Measurements from ENCODE around the gene PLSCR3.

PLSCR3 gene

GRCh38 chr17:7426896-7427489 lies 32.7 kb upstream of the PLSCR3 start:
- DNase-seq: no peak

- no peak for DNase-seq
Observed at GRCh38 chr17:7426203-7426863, 32.0 kb upstream of the PLSCR3 start.

GRCh38 chr17:7425756-7426155 lies 31.4 kb upstream of the PLSCR3 start:
- no peak for DNase-seq

GRCh38 chr17:7425316-7425715 lies 31.0 kb upstream of the PLSCR3 start, which contains the start of gene SPEM2:
Gene SPEM2 (plus strand): TSS chr17:7425616. CDS start chr17:7425689, 73 bp downstream.
- no peak for DNase-seq

- no peak for DNase-seq
Observed at GRCh38 chr17:7423679-7424078, 29.4 kb upstream of the PLSCR3 start.

- no peak for DNase-seq
Observed at GRCh38 chr17:7421186-7421585, 26.9 kb upstream of the PLSCR3 start.

- DNase-seq: no peak
Observed at GRCh38 chr17:7419819-7420610, 25.7 kb upstream of the PLSCR3 start, which contains the start of gene SPEM1. Gene SPEM1 (plus strand): TSS chr17:7420324. CDS start chr17:7420385, 61 bp downstream.

GRCh38 chr17:7418472-7419152 lies 24.3 kb upstream of the PLSCR3 start:
- DNase-seq: no peak

GRCh38 chr17:7417056-7417655 lies 22.8 kb upstream of the PLSCR3 start:
- no peak for DNase-seq

- no peak for DNase-seq
Observed at GRCh38 chr17:7416323-7416722, 22.0 kb upstream of the PLSCR3 start.

- no peak for DNase-seq
Observed at GRCh38 chr17:7415784-7416183, 21.5 kb upstream of the PLSCR3 start.

GRCh38 chr17:7414837-7415236 lies 20.5 kb upstream of the PLSCR3 start:
- DNase-seq: no peak

GRCh38 chr17:7413346-7413985 lies 19.1 kb upstream of the PLSCR3 start:
- no peak for DNase-seq

- DNase-seq: no peak
Observed at GRCh38 chr17:7411427-7411750, 17.1 kb upstream of the PLSCR3 start.

GRCh38 chr17:7410634-7411426 lies 16.5 kb upstream of the PLSCR3 start:
- DNase-seq: no peak

- no peak for DNase-seq
Observed at GRCh38 chr17:7409716-7410115, 15.4 kb upstream of the PLSCR3 start.

GRCh38 chr17:7408863-7409262 lies 14.5 kb upstream of the PLSCR3 start:
- no peak for DNase-seq

- DNase-seq: no peak
Observed at GRCh38 chr17:7408252-7408727, 14.0 kb upstream of the PLSCR3 start.

- DNase-seq: no peak
Observed at GRCh38 chr17:7407485-7408251, 13.3 kb upstream of the PLSCR3 start, which contains the start of gene NLGN2. Gene NLGN2 (plus strand): TSS chr17:7407845. CDS start chr17:7408256, 411 bp downstream.

All from amygdala (tissue), 56 donors.